Nasal cavity respiratory epithelium epithelial cell of viscerocranial mucosa (primary cell): ENCODE measurements around the gene KLHL9. TPM values are rescaled to one million over a fixed set of nuclear protein-coding genes. Genes with fewer than 3 reads are reported as not detected.

Experiments
- total RNA-seq: library from RNA; depleted of rRNA; stranded (reverse); fragments of >200 nt; gene quantifications from 2 replicates; pipeline ENCODE4 v1.2.3, GENCODE V29; 2014

The KLHL9 gene, protein sequence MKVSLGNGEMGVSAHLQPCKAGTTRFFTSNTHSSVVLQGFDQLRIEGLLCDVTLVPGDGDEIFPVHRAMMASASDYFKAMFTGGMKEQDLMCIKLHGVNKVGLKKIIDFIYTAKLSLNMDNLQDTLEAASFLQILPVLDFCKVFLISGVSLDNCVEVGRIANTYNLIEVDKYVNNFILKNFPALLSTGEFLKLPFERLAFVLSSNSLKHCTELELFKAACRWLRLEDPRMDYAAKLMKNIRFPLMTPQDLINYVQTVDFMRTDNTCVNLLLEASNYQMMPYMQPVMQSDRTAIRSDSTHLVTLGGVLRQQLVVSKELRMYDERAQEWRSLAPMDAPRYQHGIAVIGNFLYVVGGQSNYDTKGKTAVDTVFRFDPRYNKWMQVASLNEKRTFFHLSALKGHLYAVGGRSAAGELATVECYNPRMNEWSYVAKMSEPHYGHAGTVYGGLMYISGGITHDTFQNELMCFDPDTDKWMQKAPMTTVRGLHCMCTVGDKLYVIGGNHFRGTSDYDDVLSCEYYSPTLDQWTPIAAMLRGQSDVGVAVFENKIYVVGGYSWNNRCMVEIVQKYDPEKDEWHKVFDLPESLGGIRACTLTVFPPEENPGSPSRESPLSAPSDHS
- 33.5 and 47.5 TPM in 2 replicates for total RNA-seq

DNA sequence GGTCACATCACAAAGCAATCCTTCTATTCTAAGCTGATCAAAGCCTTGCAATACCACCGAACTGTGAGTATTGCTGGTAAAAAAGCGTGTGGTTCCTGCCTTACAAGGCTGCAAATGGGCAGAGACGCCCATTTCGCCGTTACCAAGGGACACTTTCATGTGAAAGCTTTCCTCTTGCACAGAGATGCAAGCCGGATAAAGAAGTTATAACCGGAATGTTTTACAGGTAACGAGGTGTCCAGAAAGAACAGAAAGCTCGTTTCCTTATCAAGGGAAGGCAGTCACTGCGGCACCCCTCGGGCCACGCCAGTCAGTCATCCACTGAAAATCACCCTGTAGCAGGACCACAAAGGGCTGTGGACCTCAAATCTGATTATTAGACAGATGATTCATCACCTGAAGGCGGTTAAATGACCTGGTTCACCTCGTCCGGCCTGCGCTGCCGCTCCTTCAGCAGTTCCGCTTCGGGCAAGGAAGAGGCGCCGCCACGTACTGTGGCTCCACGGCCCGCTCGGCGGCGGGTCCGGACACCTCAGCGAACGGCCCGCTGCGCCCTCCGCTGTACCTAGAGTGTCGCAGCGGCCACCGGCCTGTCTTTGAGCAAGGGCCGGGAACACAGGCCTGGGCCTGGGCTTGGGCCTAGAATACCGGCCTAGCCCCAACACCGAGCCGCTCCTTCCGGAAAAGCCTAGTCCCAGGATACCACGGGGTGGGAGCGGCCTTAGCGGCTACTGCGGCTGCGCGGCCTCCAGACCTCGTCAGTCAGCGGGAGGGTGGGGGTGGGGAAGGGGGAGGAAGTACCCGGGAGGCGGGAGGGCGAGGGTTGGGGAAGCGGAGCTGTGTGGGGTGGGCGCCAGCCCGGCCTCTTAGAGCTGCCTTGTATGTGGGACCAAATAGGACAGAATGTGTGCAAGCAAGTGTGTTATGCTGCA, at the start of gene KLHL9:
TSS of gene KLHL9 (minus strand) at position 704 of the 932 bp plus-strand sequence. CDS start at position 159, 545 bp downstream.

DNA sequence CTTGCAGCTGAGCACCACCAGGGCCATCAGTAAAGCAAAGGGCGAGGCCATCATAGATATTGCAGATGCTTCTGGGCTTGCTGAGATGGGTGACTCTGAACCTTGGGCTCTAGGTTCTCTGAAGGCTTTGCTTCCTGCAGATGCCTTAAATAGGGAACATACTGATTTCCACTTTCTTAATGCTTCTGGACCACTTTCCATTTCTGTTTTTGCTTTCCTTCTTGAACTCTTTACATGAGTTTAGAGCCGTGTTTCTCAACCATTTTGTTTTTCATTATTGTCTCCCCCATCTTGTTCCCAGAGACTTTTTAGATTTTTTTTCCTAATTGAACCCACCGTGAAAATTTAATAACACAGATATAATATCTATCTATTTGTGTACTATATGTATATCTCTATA, 32.8 kb upstream of the KLHL9 start, which contains the start of gene IFNA13:
TSS of gene IFNA13 (minus strand) at position 101 of the 400 bp plus-strand sequence. CDS start at position 54, 47 bp downstream.

DNA sequence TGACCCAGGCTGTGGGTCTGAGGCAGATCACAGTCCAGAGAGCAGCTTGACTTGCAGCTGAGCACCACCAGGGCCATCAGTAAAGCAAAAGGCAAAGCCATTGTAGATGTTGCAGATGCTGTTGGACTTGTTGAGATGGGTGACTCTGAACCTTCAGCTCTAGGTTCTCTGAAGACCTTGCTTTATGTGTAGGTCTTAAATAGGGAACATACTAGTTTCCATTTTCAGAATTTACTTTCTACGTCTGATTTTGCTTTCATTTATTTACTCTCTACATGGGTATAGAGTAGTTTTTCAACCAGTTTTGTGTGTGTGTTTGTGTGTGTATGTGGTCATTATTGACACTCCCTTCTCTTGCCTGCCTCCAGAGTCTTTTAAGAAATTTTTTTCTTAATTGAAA, 15.6 kb upstream of the KLHL9 start, which contains the start of gene IFNA6:
TSS of gene IFNA6 (minus strand) at position 101 of the 400 bp plus-strand sequence. CDS start at position 101, 0 bp downstream.

DNA sequence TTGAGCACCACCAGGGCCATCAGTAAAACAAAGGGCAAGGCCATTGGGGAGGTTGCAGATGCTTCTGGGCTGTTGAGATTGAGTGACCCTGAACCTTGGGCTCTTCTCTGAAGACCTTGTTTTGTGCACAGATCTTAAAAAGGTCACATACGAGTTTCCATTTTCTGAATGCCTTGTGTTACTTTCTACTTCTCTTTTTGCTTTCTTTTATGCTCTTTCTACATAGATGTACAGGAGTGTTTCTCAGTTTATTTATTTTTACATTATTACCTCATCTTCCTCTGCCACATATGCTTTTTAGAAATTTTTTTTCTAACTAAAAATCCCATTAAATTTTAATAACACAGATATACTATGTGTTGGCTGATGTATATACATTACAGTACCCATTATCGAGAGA, 30.0 kb downstream of the KLHL9 start, which contains the start of gene IFNA5:
TSS of gene IFNA5 (minus strand) at position 101 of the 400 bp plus-strand sequence. CDS start at position 44, 57 bp downstream.

Other genes starting within 250 kb of the KLHL9 start
- gene IFNW1, start 193.6 kb downstream of the KLHL9 start, total RNA-seq: not detected in 2 replicates
- gene IFNA21, start 168.7 kb downstream of the KLHL9 start, total RNA-seq: not detected in 2 replicates
- gene IFNA4, start 147.8 kb downstream of the KLHL9 start, total RNA-seq: not detected in 2 replicates
- not detected in 2 replicates for gene IFNA7, start 133.2 kb downstream of the KLHL9 start, total RNA-seq
- not detected in 2 replicates for gene IFNA10, start 128.3 kb downstream of the KLHL9 start, total RNA-seq
- gene IFNA16, start 118.1 kb downstream of the KLHL9 start, total RNA-seq: not detected in 2 replicates
- gene IFNA17, start 107.2 kb downstream of the KLHL9 start, total RNA-seq: not detected in 2 replicates
- not detected in 2 replicates for gene IFNA14, start 95.4 kb downstream of the KLHL9 start, total RNA-seq
- gene IFNA5, start 30.1 kb downstream of the KLHL9 start, total RNA-seq: not detected in 2 replicates
- gene IFNA6, start 15.5 kb upstream of the KLHL9 start, total RNA-seq: not detected in 2 replicates
- gene IFNA13, start 32.7 kb upstream of the KLHL9 start, total RNA-seq: not detected in 2 replicates
- gene IFNA2, start 50.0 kb upstream of the KLHL9 start, total RNA-seq: not detected in 2 replicates
- gene IFNA8, start 73.7 kb upstream of the KLHL9 start, total RNA-seq: not detected in 2 replicates
- gene IFNA1, start 105.0 kb upstream of the KLHL9 start, total RNA-seq: not detected in 2 replicates
- 3.4 and 22.5 TPM in 2 replicates for gene IFNE, start 146.9 kb upstream of the KLHL9 start, total RNA-seq